GM12878 (cell line): ENCODE results near the gene CYB5B. TPM values are rescaled to one million over a fixed set of nuclear protein-coding genes. Genes with fewer than 3 reads are reported as not detected.

ENCODE experiments used
- ATAC-seq: fragments of 200-7000 bp; cut with Tn5 transposase; 3 replicates; pipeline ENCODE4 v1.9.1; 2020; ENCODE audit warnings: mild to moderate bottlenecking, moderate library complexity
- BruUV-seq: library from RNA; stranded (reverse); fragments of 400-500 nt; replicated peaks from 2 replicates; lab custom pipeline; 2021; lab: Mats Ljungman, UMichigan
- CTCF ChIA-PET: fragments of 300-600 bp; sonication (Branson Sonifier 250); formaldehyde crosslinking; extraction: SDS; loops from one replicate; lab custom pipeline; 2021; ENCODE audit warnings: inconsistent platforms; lab: Yijun Ruan, JAX
- POLR2A ChIA-PET: fragments of 350-600 bp; formaldehyde crosslinking; extraction: SDS; loops from one replicate; lab custom pipeline; 2021; ENCODE audit warnings: inconsistent platforms; lab: Charles Lee
- RAD21 ChIA-PET: fragments of 300-600 bp; sonication (Branson Sonifier 250); formaldehyde crosslinking; loops from one replicate; lab custom pipeline; 2023; ENCODE audit warnings: antibody characterized with exemption; ENCODE audit not compliant: unreplicated experiment; lab: Charles Lee
- SMC1A ChIA-PET: fragments of 300-600 bp; sonication (Branson Sonifier 250); formaldehyde crosslinking; loops from one replicate; lab custom pipeline; 2023; ENCODE audit not compliant: unreplicated experiment, uncharacterized antibody; lab: Charles Lee
- DNase-seq: peaks from one replicate; pipeline ENCODE4 v3.0.0-alpha.2; 2011; ENCODE audit warnings: low read depth, low spot score
- FAIRE-seq: peaks from 3 replicates; lab custom pipeline; 2011; peaks lifted over from hg19 to GRCh38; lab: Jason Lieb, UNC
- H2AFZ ChIP-seq: 2 replicates; pipeline ENCODE4 v1.6.0; 2011; ENCODE audit warnings: low read depth, low read length, control low read depth; ENCODE audit not compliant: control insufficient read depth
- H3K27ac ChIP-seq: 2 replicates; pipeline ENCODE4 v1.5.1; 2011; ENCODE audit warnings: control low read depth; ENCODE audit not compliant: control insufficient read depth, insufficient read depth
- H3K27me3 ChIP-seq, 2 experiments: replicated peaks in 1 of 2; 2 replicates each; pipeline versions ENCODE4 v1.6.0 to v1.6.1; 2011; ENCODE audit warnings: low read length in 1 of 2; ENCODE audit not compliant: control insufficient read depth in 2 of 2, insufficient read depth in 2 of 2
- H3K36me3 ChIP-seq, 2 experiments: 2 replicates each; pipeline ENCODE4 v1.5.1; 2011; ENCODE audit warnings: low read length in 1 of 2; ENCODE audit not compliant: control insufficient read depth in 2 of 2, insufficient read depth in 2 of 2
- H3K4me1 ChIP-seq: 2 replicates; pipeline ENCODE4 v1.6.1; 2011; ENCODE audit warnings: mild to moderate bottlenecking, low read length, moderate library complexity, mixed read lengths; ENCODE audit not compliant: control insufficient read depth, insufficient read depth
- H3K4me2 ChIP-seq: 2 replicates; pipeline ENCODE4 v1.6.0; 2011; ENCODE audit warnings: control low read depth; ENCODE audit not compliant: control insufficient read depth, insufficient read depth
- H3K4me3 ChIP-seq: fragments of 200-600 bp; sonication (generic); 2 replicates; pipeline ENCODE4 v1.5.1; 2016
- H3K79me2 ChIP-seq: 2 replicates; pipeline ENCODE4 v1.6.0; 2011; ENCODE audit warnings: low read length; ENCODE audit not compliant: control insufficient read depth, insufficient read depth
- H3K9ac ChIP-seq: 2 replicates; pipeline ENCODE4 v1.8.0; 2011; ENCODE audit warnings: low read length, control low read depth, mixed read lengths; ENCODE audit not compliant: control insufficient read depth, insufficient read depth
- H3K9me3 ChIP-seq: replicated peaks from 3 replicates; pipeline ENCODE4 v1.5.1; 2011; ENCODE audit warnings: mild to moderate bottlenecking, low read length; ENCODE audit not compliant: control insufficient read depth, insufficient read depth
- H4K20me1 ChIP-seq: 2 replicates; pipeline ENCODE4 v1.6.0; 2011; ENCODE audit not compliant: control insufficient read depth, insufficient read depth
- BHLHE40 ChIP-seq, 2 experiments: fragments of 450-650 bp in 1 of 2; IDR thresholded peaks; 2 replicates each; pipeline ENCODE4 v1.6.1; 2011 to 2017; ENCODE audit warnings: low read depth in 2 of 2, borderline replicate concordance in 1 of 2, improper control_type of control experiment in 1 of 2, low read length in 1 of 2, mild to moderate bottlenecking in 1 of 2
- MTA2 ChIP-seq: fragments of 450-650 bp; IDR thresholded peaks from 2 replicates; pipeline ENCODE4 v1.6.1; 2016; ENCODE audit warnings: low read depth, mild to moderate bottlenecking, moderate library complexity
- POLR2AphosphoS2 ChIP-seq: IDR thresholded peaks from 2 replicates; pipeline ENCODE4 v1.6.1; 2011; ENCODE audit warnings: low read depth, mild to moderate bottlenecking, low read length, improper control_type of control experiment, moderate library complexity
- RAD21 ChIP-seq: IDR thresholded peaks from 2 replicates; pipeline ENCODE4 v1.6.1; 2011; ENCODE audit warnings: mild to moderate bottlenecking, low read depth, low read length, moderate library complexity; ENCODE audit not compliant: insufficient read depth
- RFX5 ChIP-seq: IDR thresholded peaks from 2 replicates; pipeline ENCODE4 v1.6.1; 2011; ENCODE audit warnings: low read depth, low read length, improper control_type of control experiment
- SMC3 ChIP-seq: IDR thresholded peaks from 2 replicates; pipeline ENCODE4 v1.6.1; 2011; ENCODE audit warnings: low read length, improper control_type of control experiment, borderline replicate concordance
- TCF3 ChIP-seq: IDR thresholded peaks from 2 replicates; pipeline ENCODE4 v1.6.1; 2012; ENCODE audit warnings: low read depth, mild to moderate bottlenecking, low read length, borderline replicate concordance; ENCODE audit not compliant: insufficient read depth
- WGBS: methylation state at CpG from one replicate; pipeline ENCODE4 v1.1.6; 2016; ENCODE audit warnings: low lambda C conversion rate; ENCODE audit not compliant: insufficient replicate concordance, insufficient coverage; ENCODE audit errors: missing lambda C conversion rate; 5-methylcytosine and 5-hydroxymethylcytosine counted together
- in situ Hi-C: fragments of 300-500 bp; cut with MboI; formaldehyde crosslinking; loops from 9 replicates; pipeline ENCODE4 v1.14.3; 2018; ENCODE audit warnings: mixed read lengths
- intact Hi-C: fragments of 100-400 bp; cut with micrococcal nuclease; formaldehyde crosslinking; loops from one replicate; pipeline ENCODE4 v1.14.2; 2022; ENCODE audit not compliant: unreplicated experiment
- polyA plus RNA-seq, 11 experiments: library from polyadenylated mRNA; depleted of rRNA in 4 of 11; unstranded in 6 of 11; stranded (reverse) in 5 of 11; fragments of >200 nt; fragmentation: Nextera tagmentation in 4 of 11; fragmentation: Illumina TruSeq in 1 of 11; extraction: Ambion mirVana in 4 of 11; extraction: Trizol in 1 of 11; gene quantifications; 1 replicate in 1 of 11; 2 replicates in 10 of 11; pipeline versions ENCODE4 v1.2.1 to v1.2.3, GENCODE V29; 2011 to 2016; ENCODE audit warnings: inconsistent platforms in 2 of 11, missing spikeins in 2 of 11, low read depth in 1 of 11
- total RNA-seq, 4 experiments: library from RNA; depleted of rRNA in 3 of 4; stranded (reverse); fragments of >200 nt in 3 of 4; fragmentation: Illumina TruSeq in 1 of 4; extraction: Trizol in 1 of 4; gene quantifications; 2 replicates each; pipeline versions ENCODE4 v1.2.1 to v1.2.3, GENCODE V29; 2013 to 2021
- TF ChIP-seq, protein P1 (sequence below), 3 experiments: IDR thresholded peaks in 2 of 3; conservative IDR thresholded peaks in 1 of 3; 2 replicates each; pipeline ENCODE4 v1.5.1; 2011; ENCODE audit warnings: low read depth in 3 of 3, low read length in 3 of 3, mild to moderate bottlenecking in 3 of 3, control low read depth in 2 of 3, moderate library complexity in 2 of 3, inconsistent platforms in 1 of 3, mixed read lengths in 1 of 3; ENCODE audit not compliant: control insufficient read depth in 2 of 3, insufficient read depth in 1 of 3; ENCODE audit errors: extremely low read depth in 1 of 3

CYB5B gene
- total and polyA plus RNA-seq, 10 of the 15 experiments (the other 5 are each of a cell fraction or from before 2014, with no cell fraction given), result 145 to 305 (median 179) TPM

DNA sequence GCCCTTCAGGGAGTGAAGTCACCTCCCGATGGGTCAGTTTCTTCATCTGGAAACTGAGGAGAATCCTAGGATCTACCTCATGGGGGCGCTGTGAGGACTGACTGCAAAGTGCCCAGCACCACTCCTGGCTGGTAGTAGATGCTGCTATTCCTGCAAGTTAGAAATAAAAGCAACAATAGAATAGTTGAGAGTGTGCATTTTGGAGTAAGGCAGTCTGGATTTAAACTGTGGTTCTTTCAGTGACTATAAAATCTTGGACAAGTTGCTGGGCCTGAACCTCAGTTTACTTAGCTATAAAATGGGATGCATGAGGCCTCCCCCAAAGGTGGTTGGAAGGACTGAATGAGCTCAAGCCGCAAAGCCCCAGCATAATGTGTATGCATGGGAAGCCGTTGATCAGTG is 70.6 kb downstream of the CYB5B start:
- H3K9me3 ChIP-seq, result no peaks in the 10 kb centered on the region
- no peaks in the 10 kb centered on the region for H3K4me1 ChIP-seq
- ChIA-PET RAD21 (interaction anchor here (1.0 to 1.8 kb wide), 4 partner anchors 25 to 162 kb away, joined by 3 to 5 read pairs (median 4); no protein-coding TSS in a partner anchor), CTCF (interaction anchor here (0.6 to 2.4 kb wide), 12 partner anchors 10 to 160 kb away, joined by 3 to 17 read pairs (median 4); no protein-coding TSS in a partner anchor), POLR2A (no interaction called here), SMC1A (interaction anchor here (0.9 to 1.3 kb wide), 3 partner anchors 69 to 208 kb away, joined by 3 to 5 read pairs (median 3); no protein-coding TSS in a partner anchor)
- peak; percentile 67 for ATAC-seq
- no peak overlapping the region for H3K4me2 ChIP-seq
- H3K79me2 ChIP-seq, result no peaks in the 10 kb centered on the region
- DNase-seq, result no peak
- no peaks in the 10 kb centered on the region for H3K27me3 ChIP-seq
- intact Hi-C loops, result no loop called here
- WGBS, result 63% methylated on average over 4 of the region's 4 CpGs
- H4K20me1 ChIP-seq, result no peaks in the 10 kb centered on the region
- H2AFZ ChIP-seq, result 0 out of 2 replicates have a peak overlapping the region, but pooled peaks have one; percentile 9
- H3K36me3 ChIP-seq, result no peaks in the 10 kb centered on the region
- TF ChIP-seq, protein P1, sequence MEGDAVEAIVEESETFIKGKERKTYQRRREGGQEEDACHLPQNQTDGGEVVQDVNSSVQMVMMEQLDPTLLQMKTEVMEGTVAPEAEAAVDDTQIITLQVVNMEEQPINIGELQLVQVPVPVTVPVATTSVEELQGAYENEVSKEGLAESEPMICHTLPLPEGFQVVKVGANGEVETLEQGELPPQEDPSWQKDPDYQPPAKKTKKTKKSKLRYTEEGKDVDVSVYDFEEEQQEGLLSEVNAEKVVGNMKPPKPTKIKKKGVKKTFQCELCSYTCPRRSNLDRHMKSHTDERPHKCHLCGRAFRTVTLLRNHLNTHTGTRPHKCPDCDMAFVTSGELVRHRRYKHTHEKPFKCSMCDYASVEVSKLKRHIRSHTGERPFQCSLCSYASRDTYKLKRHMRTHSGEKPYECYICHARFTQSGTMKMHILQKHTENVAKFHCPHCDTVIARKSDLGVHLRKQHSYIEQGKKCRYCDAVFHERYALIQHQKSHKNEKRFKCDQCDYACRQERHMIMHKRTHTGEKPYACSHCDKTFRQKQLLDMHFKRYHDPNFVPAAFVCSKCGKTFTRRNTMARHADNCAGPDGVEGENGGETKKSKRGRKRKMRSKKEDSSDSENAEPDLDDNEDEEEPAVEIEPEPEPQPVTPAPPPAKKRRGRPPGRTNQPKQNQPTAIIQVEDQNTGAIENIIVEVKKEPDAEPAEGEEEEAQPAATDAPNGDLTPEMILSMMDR (IDR thresholded peaks at IDR 0.05 in 2 of 3, conservative IDR thresholded peaks at IDR 0.05 in 1 of 3; ENCODE audit: control insufficient read depth in 2 of 3, extremely low read depth in 1 of 3, insufficient read depth in 1 of 3, low read depth in 3 of 3, low read length in 3 of 3), result peak; percentile 27 to 52 (median 41)
- no peak for TF ChIP-seq MTA2
- TF ChIP-seq POLR2AphosphoS2, result no peak
- TF ChIP-seq RAD21, result peak; percentile 36; the same call in 1 of the 2 replicates
- no peak for TF ChIP-seq BHLHE40 (IDR thresholded peaks at IDR 0.05; ENCODE audit: borderline replicate concordance in 1 of 2, low read depth in 2 of 2, low read length in 1 of 2)
- TF ChIP-seq SMC3, result peak; percentile 16; the same call in 1 of the 2 replicates
- no peak for TF ChIP-seq TCF3
- TF ChIP-seq RFX5, result no peak
- in situ Hi-C loops, result no loop called here
- no TSS peak for BruUV-seq
- no peak overlapping the region for H3K27ac ChIP-seq
- no peak overlapping the region for H3K4me3 ChIP-seq
- no peak for FAIRE-seq
- no peak overlapping the region for H3K9ac ChIP-seq
